ENCODE measurements around the gene HNRNPA2B1.
A peak's percentile ranks its signal among the peaks of the same experiment; 100 is the strongest.
"Not testable (repeated sequence)": the region's sequence is repeated elsewhere in the genome, so short reads cannot be mapped to it uniquely, and the experiment has no call there.

The HNRNPA2B1 gene

GRCh38 chr7:26163804-26164203 lies 36.7 kb downstream of the HNRNPA2B1 start:
- not testable (repeated sequence) for H3K4me3 Mint-ChIP-seq; H3K27ac Mint-ChIP-seq (ENCODE audit: low read depth); DNase-seq (ENCODE audit: low spot score in 2 of 2); ATAC-seq (replicated peaks; ENCODE audit: extremely low read depth, poor library complexity, severe bottlenecking); H3K36me3 Mint-ChIP-seq (ENCODE audit: insufficient read depth); H3K27me3 Mint-ChIP-seq; H3K9me3 Mint-ChIP-seq
- H3K4me1 Mint-ChIP-seq: peaks cover 26% of the 10 kb centered on the region

- Mint-ChIP-seq H3K36me3 (ENCODE audit: insufficient read depth) (peaks cover 5% of the 10 kb centered on the region), H3K27ac (ENCODE audit: low read depth) (no peak overlapping the region), H3K4me1 (peaks cover 29% of the 10 kb centered on the region), H3K9me3 (no peaks in the 10 kb centered on the region), H3K4me3 (no peak overlapping the region), H3K27me3 (no peaks in the 10 kb centered on the region)
- ATAC-seq (replicated peaks; ENCODE audit: extremely low read depth, poor library complexity, severe bottlenecking): no peak
- no peak for DNase-seq (ENCODE audit: low spot score in 2 of 2)
These were observed 38.1 kb downstream of the HNRNPA2B1 start for GRCh38 chr7:26162431-26162830.

- DNase-seq (ENCODE audit: low spot score in 2 of 2): no peak
- H3K36me3 Mint-ChIP-seq (ENCODE audit: insufficient read depth): peaks cover 5% of the 10 kb centered on the region
- no peak for ATAC-seq (replicated peaks; ENCODE audit: extremely low read depth, poor library complexity, severe bottlenecking)
- H3K9me3 Mint-ChIP-seq: no peaks in the 10 kb centered on the region
- H3K4me1 Mint-ChIP-seq: peaks cover 22% of the 10 kb centered on the region
- H3K4me3 Mint-ChIP-seq: no peak overlapping the region
- H3K27ac Mint-ChIP-seq (ENCODE audit: low read depth): no peak overlapping the region
- no peaks in the 10 kb centered on the region for H3K27me3 Mint-ChIP-seq
These were observed 39.6 kb downstream of the HNRNPA2B1 start for GRCh38 chr7:26160896-26161295.

GRCh38 chr7:26159243-26159642 lies 41.3 kb downstream of the HNRNPA2B1 start:
- ATAC-seq (replicated peaks; ENCODE audit: extremely low read depth, poor library complexity, severe bottlenecking): no peak

GRCh38 chr7:26157520-26158105 lies 42.9 kb downstream of the HNRNPA2B1 start:
- Mint-ChIP-seq H3K4me3 (no peak overlapping the region), H3K9me3 (no peaks in the 10 kb centered on the region), H3K27me3 (no peaks in the 10 kb centered on the region), H3K36me3 (ENCODE audit: insufficient read depth) (peaks cover 9% of the 10 kb centered on the region), H3K4me1 (peaks cover 50% of the 10 kb centered on the region), H3K27ac (ENCODE audit: low read depth) (peak overlapping the region; percentile 86)
- ATAC-seq (replicated peaks; ENCODE audit: extremely low read depth, poor library complexity, severe bottlenecking): no peak
- no peak for DNase-seq (ENCODE audit: low spot score in 2 of 2)

More at GRCh38 chr7:26159243-26159642, 41.3 kb downstream of the HNRNPA2B1 start:
- H3K4me1 Mint-ChIP-seq: peaks cover 36% of the 10 kb centered on the region
- no peaks in the 10 kb centered on the region for H3K9me3 Mint-ChIP-seq
- no peak overlapping the region for H3K4me3 Mint-ChIP-seq
- H3K27me3 Mint-ChIP-seq: no peaks in the 10 kb centered on the region
- peak overlapping the region; percentile 16 for H3K27ac Mint-ChIP-seq (ENCODE audit: low read depth)
- no peak for DNase-seq (ENCODE audit: low spot score in 2 of 2)
- H3K36me3 Mint-ChIP-seq (ENCODE audit: insufficient read depth): peaks cover 5% of the 10 kb centered on the region

- ATAC-seq (replicated peaks; ENCODE audit: extremely low read depth, poor library complexity, severe bottlenecking): peak; percentile 70
- Mint-ChIP-seq H3K4me1 (peaks cover 53% of the 10 kb centered on the region), H3K4me3 (peak overlapping the region; percentile 54), H3K36me3 (ENCODE audit: insufficient read depth) (peaks cover 9% of the 10 kb centered on the region), H3K27me3 (no peaks in the 10 kb centered on the region), H3K9me3 (no peaks in the 10 kb centered on the region), H3K27ac (ENCODE audit: low read depth) (peak overlapping the region; percentile 86)
- DNase-seq (ENCODE audit: low spot score in 2 of 2): peak in 1 of 2 donors; percentile 23
These were observed 43.8 kb downstream of the HNRNPA2B1 start for GRCh38 chr7:26156451-26157420.

- ATAC-seq (replicated peaks; ENCODE audit: extremely low read depth, poor library complexity, severe bottlenecking) (no peak), DNase-seq (ENCODE audit: low spot score in 2 of 2) (no peak)
- Mint-ChIP-seq H3K9me3 (no peaks in the 10 kb centered on the region), H3K27me3 (no peaks in the 10 kb centered on the region), H3K36me3 (ENCODE audit: insufficient read depth) (peaks cover 9% of the 10 kb centered on the region), H3K4me1 (peaks cover 62% of the 10 kb centered on the region), H3K4me3 (peak overlapping the region; percentile 54), H3K27ac (ENCODE audit: low read depth) (peak overlapping the region; percentile 86)
These were observed 44.8 kb downstream of the HNRNPA2B1 start for GRCh38 chr7:26155531-26156375.

- DNase-seq (ENCODE audit: low spot score in 2 of 2) (no peak), ATAC-seq (replicated peaks; ENCODE audit: extremely low read depth, poor library complexity, severe bottlenecking) (no peak)
- Mint-ChIP-seq H3K27me3 (no peaks in the 10 kb centered on the region), H3K27ac (ENCODE audit: low read depth) (peak overlapping the region; percentile 86), H3K4me3 (peak overlapping the region; percentile 82), H3K4me1 (peaks cover 63% of the 10 kb centered on the region), H3K36me3 (ENCODE audit: insufficient read depth) (peaks cover 5% of the 10 kb centered on the region), H3K9me3 (no peaks in the 10 kb centered on the region)
These were observed 46.4 kb downstream of the HNRNPA2B1 start for GRCh38 chr7:26153823-26154783.

GRCh38 chr7:26153241-26153822 lies 47.2 kb downstream of the HNRNPA2B1 start:
- Mint-ChIP-seq H3K27ac (ENCODE audit: low read depth) (peak overlapping the region; percentile 86), H3K9me3 (no peaks in the 10 kb centered on the region), H3K4me3 (peak overlapping the region; percentile 82), H3K27me3 (no peaks in the 10 kb centered on the region), H3K4me1 (peaks cover 57% of the 10 kb centered on the region), H3K36me3 (ENCODE audit: insufficient read depth) (peaks cover 5% of the 10 kb centered on the region)
- DNase-seq (ENCODE audit: low spot score in 2 of 2) (no peak), ATAC-seq (replicated peaks; ENCODE audit: extremely low read depth, poor library complexity, severe bottlenecking) (no peak)

- ATAC-seq (replicated peaks; ENCODE audit: extremely low read depth, poor library complexity, severe bottlenecking): peak; percentile 22
These were observed 47.7 kb downstream of the HNRNPA2B1 start for GRCh38 chr7:26152782-26153240.

More at GRCh38 chr7:26152782-26153240, 47.7 kb downstream of the HNRNPA2B1 start:
- H3K4me1 Mint-ChIP-seq: peaks cover 54% of the 10 kb centered on the region
- not testable (repeated sequence) for DNase-seq (ENCODE audit: low spot score in 2 of 2); H3K9me3 Mint-ChIP-seq; H3K36me3 Mint-ChIP-seq (ENCODE audit: insufficient read depth); H3K27me3 Mint-ChIP-seq
- peak overlapping the region; percentile 86 for H3K27ac Mint-ChIP-seq (ENCODE audit: low read depth)
- peak overlapping the region; percentile 82 for H3K4me3 Mint-ChIP-seq
